CD4-positive, alpha-beta T cell (primary cell): ENCODE measurements around the gene SUPT20HL1. TPM values are rescaled to one million over a fixed set of nuclear protein-coding genes. Genes with fewer than 3 reads are reported as not detected.
"Not testable (repeated sequence)": the region's sequence is repeated elsewhere in the genome, so short reads cannot be mapped to it uniquely, and the experiment has no call there.

Source experiments
- ATAC-seq: fragments of 200-7000 bp; cut with Tn5 transposase; one replicate; pipeline ENCODE4 v1.10.0; 2022; ENCODE audit warnings: mild to moderate bottlenecking; ENCODE audit not compliant: poor library complexity
- CTCF ChIA-PET: fragments of 350-600 bp; sonication (Branson Sonifier 250); formaldehyde crosslinking; loops from one replicate; lab custom pipeline; 2021; ENCODE audit warnings: antibody characterized with exemption, inconsistent platforms; lab: Charles Lee
- POLR2A ChIA-PET: fragments of 350-600 bp; sonication (Branson Sonifier 250); formaldehyde crosslinking; loops from one replicate; lab custom pipeline; 2021; ENCODE audit warnings: antibody characterized with exemption, inconsistent platforms; lab: Charles Lee
- DNase-seq, 14 experiments: peaks; one replicate each; pipeline ENCODE4 v3.0.0-alpha.2; 2013 to 2020; ENCODE audit warnings: mixed read lengths in 2 of 14
- H3K27ac ChIP-seq, 2 donors: one replicate each; pipeline versions ENCODE4 v1.5.1 to v1.7.0; 2013; ENCODE audit warnings: low read length in 2 of 2, low read depth in 1 of 2, mild to moderate bottlenecking in 1 of 2
- H3K27me3 ChIP-seq, 2 experiments: 1 replicate in 1 of 2; 2 replicates in 1 of 2; pipeline versions ENCODE4 v1.6.1 to v1.7.0; 2013; ENCODE audit warnings: low read length in 2 of 2, control low read depth in 1 of 2, mild to moderate bottlenecking in 1 of 2, moderate library complexity in 1 of 2; ENCODE audit not compliant: insufficient read depth in 2 of 2, control insufficient read depth in 1 of 2
- H3K36me3 ChIP-seq: one replicate; pipeline ENCODE4 v1.6.1; 2013; ENCODE audit warnings: low read length, control low read depth; ENCODE audit not compliant: insufficient read depth
- H3K4me1 ChIP-seq: one replicate; pipeline ENCODE4 v1.6.1; 2013; ENCODE audit warnings: low read length, control low read depth; ENCODE audit not compliant: insufficient read depth
- H3K4me3 ChIP-seq: one replicate; pipeline ENCODE4 v1.5.1; 2013; ENCODE audit warnings: mild to moderate bottlenecking, low read length, moderate library complexity
- H3K9me3 ChIP-seq, 2 experiments: 1 replicate in 1 of 2; 2 replicates in 1 of 2; pipeline versions ENCODE4 v1.6.1 to v1.7.0; 2013; ENCODE audit warnings: low read length in 2 of 2, mild to moderate bottlenecking in 2 of 2, control low read depth in 1 of 2, moderate library complexity in 1 of 2; ENCODE audit not compliant: control insufficient read depth in 1 of 2, insufficient read depth in 1 of 2
- H3K27ac Mint-ChIP-seq: one replicate; pipeline ENCODE4 v1.8.0; 2020; ENCODE audit warnings: mixed read lengths
- H3K27me3 Mint-ChIP-seq: one replicate; pipeline ENCODE4 v1.8.0; 2021; ENCODE audit warnings: mixed read lengths
- H3K36me3 Mint-ChIP-seq: one replicate; pipeline ENCODE4 v1.8.0; 2021; ENCODE audit warnings: low read depth, mixed read lengths
- H3K4me1 Mint-ChIP-seq: one replicate; pipeline ENCODE4 v1.8.0; 2021; ENCODE audit warnings: low read depth, mixed read lengths
- H3K4me3 Mint-ChIP-seq: one replicate; pipeline ENCODE4 v1.8.0; 2020; ENCODE audit warnings: mild to moderate bottlenecking, mixed read lengths
- H3K9me3 Mint-ChIP-seq: one replicate; pipeline ENCODE4 v1.8.0; 2020; ENCODE audit warnings: mixed read lengths
- intact Hi-C, 2 experiments: fragments of 100-400 bp; cut with DNase I in 1 of 2; cut with micrococcal nuclease in 1 of 2; formaldehyde crosslinking; loops; one replicate each; pipeline versions ENCODE4 v1.15.1 to v1.9.0; 2023 to 2025; cut with DNase I, micrococcal nuclease
- total RNA-seq, 174 experiments: library from RNA in 2 of 174; stranded (reverse) in 2 of 174; gene quantifications; one replicate each; pipeline ENCODE4 v1.2.3 and lab custom pipeline; 2021 to 2026
- TF ChIP-seq, protein P1 (sequence below): fragments of 200-600 bp; IDR thresholded peaks from one replicate; pipeline ENCODE4 v1.8.0; 2022; ENCODE audit warnings: antibody characterized with exemption, mild to moderate bottlenecking

SUPT20HL1 gene
- total RNA-seq, 2 experiments from 2014 or later: not detected

DNA sequence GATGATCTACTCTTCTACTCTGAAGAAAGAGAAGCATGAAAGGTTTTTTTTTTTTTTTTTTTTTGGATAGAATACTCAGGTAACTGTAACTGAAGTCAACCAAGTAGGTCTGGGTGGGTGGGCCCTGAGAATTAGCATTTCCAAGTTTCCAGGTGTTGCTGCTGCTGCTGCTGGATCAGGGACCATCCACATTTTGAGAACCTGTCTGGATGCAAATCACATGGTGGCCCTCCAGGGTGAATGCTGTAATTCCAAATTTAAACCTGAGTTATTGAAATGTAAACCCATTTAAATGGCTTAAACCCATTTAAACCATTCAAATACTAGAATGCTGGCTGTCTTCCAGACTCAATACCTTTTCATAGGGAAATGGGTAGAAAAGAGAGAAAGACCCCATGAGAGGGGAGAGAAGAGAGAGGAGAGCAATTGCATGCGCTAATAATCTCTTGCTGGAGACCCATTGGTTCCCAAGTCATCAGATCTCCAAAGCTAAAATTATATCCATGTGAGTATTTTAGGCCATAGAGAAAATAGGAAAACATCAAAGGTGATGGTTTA, 17.6 kb downstream of the SUPT20HL1 start:
- no peaks in the 10 kb centered on the region for H3K36me3 ChIP-seq
- H3K27ac ChIP-seq: no peak overlapping the region
- H3K4me3 ChIP-seq: no peak overlapping the region
- no peaks in the 10 kb centered on the region for H3K4me1 Mint-ChIP-seq
- no peaks in the 10 kb centered on the region for H3K27me3 Mint-ChIP-seq
- ChIA-PET POLR2A (no interaction called here), CTCF (no interaction called here)
- no peak for DNase-seq
- TF ChIP-seq, protein P1, sequence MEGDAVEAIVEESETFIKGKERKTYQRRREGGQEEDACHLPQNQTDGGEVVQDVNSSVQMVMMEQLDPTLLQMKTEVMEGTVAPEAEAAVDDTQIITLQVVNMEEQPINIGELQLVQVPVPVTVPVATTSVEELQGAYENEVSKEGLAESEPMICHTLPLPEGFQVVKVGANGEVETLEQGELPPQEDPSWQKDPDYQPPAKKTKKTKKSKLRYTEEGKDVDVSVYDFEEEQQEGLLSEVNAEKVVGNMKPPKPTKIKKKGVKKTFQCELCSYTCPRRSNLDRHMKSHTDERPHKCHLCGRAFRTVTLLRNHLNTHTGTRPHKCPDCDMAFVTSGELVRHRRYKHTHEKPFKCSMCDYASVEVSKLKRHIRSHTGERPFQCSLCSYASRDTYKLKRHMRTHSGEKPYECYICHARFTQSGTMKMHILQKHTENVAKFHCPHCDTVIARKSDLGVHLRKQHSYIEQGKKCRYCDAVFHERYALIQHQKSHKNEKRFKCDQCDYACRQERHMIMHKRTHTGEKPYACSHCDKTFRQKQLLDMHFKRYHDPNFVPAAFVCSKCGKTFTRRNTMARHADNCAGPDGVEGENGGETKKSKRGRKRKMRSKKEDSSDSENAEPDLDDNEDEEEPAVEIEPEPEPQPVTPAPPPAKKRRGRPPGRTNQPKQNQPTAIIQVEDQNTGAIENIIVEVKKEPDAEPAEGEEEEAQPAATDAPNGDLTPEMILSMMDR: no peak
- H3K36me3 Mint-ChIP-seq: no peaks in the 10 kb centered on the region
- H3K9me3 ChIP-seq: no peaks in the 10 kb centered on the region
- no peaks in the 10 kb centered on the region for H3K27me3 ChIP-seq
- H3K27ac Mint-ChIP-seq: no peak overlapping the region
- ATAC-seq: no peak
- no peaks in the 10 kb centered on the region for H3K4me1 ChIP-seq
- intact Hi-C loops: no loop called here
- H3K9me3 Mint-ChIP-seq: no peaks in the 10 kb centered on the region
- no peak overlapping the region for H3K4me3 Mint-ChIP-seq

DNA sequence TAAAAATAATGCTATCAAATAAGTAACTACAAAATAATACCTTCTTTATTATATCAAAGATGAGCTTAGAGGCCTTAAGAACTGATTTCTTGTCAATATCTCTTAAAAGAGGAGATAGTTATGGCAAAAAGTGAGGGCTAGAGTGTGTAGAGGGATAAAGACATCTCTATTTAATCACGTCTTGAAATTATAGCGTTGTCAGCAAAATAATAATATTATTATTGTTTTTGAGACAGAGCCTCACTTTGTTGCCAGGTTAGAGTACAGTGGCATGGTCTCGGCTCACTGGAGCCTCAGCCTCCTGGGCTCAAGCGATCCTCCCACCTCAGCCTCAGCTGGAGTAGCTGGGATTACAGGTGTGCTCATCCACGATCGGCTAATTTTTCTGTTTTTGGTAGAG, 18.3 kb downstream of the SUPT20HL1 start:
- Histone ChIP-seq H3K9me3 (no peaks in the 10 kb centered on the region), H3K27me3 (no peaks in the 10 kb centered on the region), H3K4me1 (no peaks in the 10 kb centered on the region), H3K27ac (no peak overlapping the region), H3K4me3 (no peak overlapping the region), H3K36me3 (no peaks in the 10 kb centered on the region)
- CTCF ChIA-PET: no interaction called here
- Mint-ChIP-seq H3K27ac (no peak overlapping the region), H3K4me1 (no peaks in the 10 kb centered on the region), H3K4me3 (no peak overlapping the region), H3K9me3 (no peaks in the 10 kb centered on the region), H3K27me3 (no peaks in the 10 kb centered on the region), H3K36me3 (no peaks in the 10 kb centered on the region)
- DNase-seq (no peak), ATAC-seq (no peak)
- TF ChIP-seq, protein P1: no peak
- POLR2A ChIA-PET: no interaction called here
- intact Hi-C loops: no loop called here

DNA sequence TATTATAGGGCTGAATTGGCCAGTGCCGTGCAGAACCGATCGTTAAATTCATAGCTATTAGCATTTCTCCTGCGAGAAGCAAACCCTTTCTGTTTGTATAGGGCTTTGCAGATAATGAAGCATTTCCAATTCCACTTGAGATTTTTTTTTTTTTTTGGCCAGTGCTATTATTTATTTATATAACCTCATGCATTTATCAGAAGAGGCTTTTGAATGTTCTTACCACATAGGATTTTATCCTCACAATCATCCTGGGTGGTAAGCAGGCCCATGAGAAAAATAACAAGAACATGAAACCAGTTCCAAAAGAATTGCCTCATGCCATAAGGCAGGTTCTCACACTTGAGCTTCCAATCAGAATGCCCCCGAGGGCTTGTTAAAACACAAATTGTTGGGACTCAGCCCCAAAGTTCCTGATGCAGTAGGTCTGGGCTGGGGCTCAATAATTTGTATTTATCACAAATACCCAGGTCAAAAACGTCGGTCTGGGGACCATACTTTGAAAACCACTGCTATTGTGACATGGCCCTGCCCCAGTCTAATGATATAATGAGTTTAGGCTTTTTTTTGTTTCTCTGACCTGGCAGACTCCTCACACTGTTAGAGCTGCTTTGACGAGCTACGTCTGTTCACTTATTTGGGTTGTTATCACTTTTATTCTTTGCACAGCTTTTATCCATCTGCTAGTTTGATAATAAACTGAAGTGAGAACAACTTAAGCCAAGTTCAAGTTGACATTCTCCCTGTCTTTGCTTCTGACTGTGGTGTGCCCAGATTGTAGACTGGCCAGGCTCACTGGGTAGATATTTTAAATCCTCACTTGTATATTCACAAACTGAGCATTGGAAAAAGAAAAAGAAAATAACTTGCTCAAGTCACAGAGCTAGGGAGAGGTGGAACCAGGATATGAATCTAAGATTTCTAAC, 20.1 kb downstream of the SUPT20HL1 start:
- Histone ChIP-seq H3K27me3 (no peaks in the 10 kb centered on the region), H3K36me3 (no peaks in the 10 kb centered on the region), H3K4me1 (no peaks in the 10 kb centered on the region), H3K27ac (no peak overlapping the region), H3K9me3 (no peaks in the 10 kb centered on the region), H3K4me3 (no peak overlapping the region)
- DNase-seq (no peak), ATAC-seq (no peak)
- POLR2A ChIA-PET: no interaction called here
- no peaks in the 10 kb centered on the region for H3K27me3 Mint-ChIP-seq
- no peak overlapping the region for H3K4me3 Mint-ChIP-seq
- H3K36me3 Mint-ChIP-seq: no peaks in the 10 kb centered on the region
- intact Hi-C loops: no loop called here
- H3K9me3 Mint-ChIP-seq: no peaks in the 10 kb centered on the region
- no peaks in the 10 kb centered on the region for H3K4me1 Mint-ChIP-seq
- TF ChIP-seq, protein P1: no peak
- H3K27ac Mint-ChIP-seq: no peak overlapping the region
- CTCF ChIA-PET: interaction anchor here (1.2 to 1.4 kb wide), 3 partner anchors 9 to 19 kb away, joined by 3 to 4 read pairs (median 4); no protein-coding TSS in a partner anchor

DNA sequence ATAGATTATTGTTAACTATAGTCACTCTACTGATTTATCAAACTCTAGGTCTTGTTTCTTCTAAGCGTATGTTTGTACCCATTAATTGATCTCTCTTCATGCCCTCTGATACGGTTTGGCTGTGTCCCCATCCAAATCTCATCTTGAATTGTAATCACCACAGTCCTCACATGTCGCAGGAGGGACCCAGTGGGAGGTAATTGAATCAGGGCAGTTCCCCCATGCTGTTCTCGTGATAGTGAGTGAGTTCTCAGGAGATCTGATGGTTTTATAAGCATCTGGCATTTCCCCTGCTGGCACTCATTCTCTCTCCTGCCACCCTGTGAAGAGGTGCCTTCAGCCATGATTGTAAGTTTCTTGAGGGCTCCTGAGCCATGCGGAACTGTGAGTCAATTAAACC, 21.9 kb downstream of the SUPT20HL1 start:
- H3K4me3 ChIP-seq, POLR2A ChIA-PET, H3K4me3 Mint-ChIP-seq, H3K4me1 Mint-ChIP-seq, H3K9me3 ChIP-seq, intact Hi-C loops, H3K27ac Mint-ChIP-seq, H3K27me3 Mint-ChIP-seq, H3K36me3 ChIP-seq, ATAC-seq, H3K4me1 ChIP-seq, H3K27me3 ChIP-seq, H3K9me3 Mint-ChIP-seq, DNase-seq, H3K36me3 Mint-ChIP-seq, H3K27ac ChIP-seq: not testable (repeated sequence)
- CTCF ChIA-PET: interaction anchor here (0.5 to 1.4 kb wide), 3 partner anchors 11 to 63 kb away, joined by 3 to 4 read pairs (median 3); no protein-coding TSS in a partner anchor
